K562 (cell line): ENCODE results near the gene DTX3. TPM values are rescaled to one million over a fixed set of nuclear protein-coding genes. Genes with fewer than 3 reads are reported as not detected.

Experiments used
- ATAC-seq: fragments of 200-7000 bp; cut with Tn5 transposase; 3 replicates; pipeline ENCODE4 v1.9.1; 2020; ENCODE audit warnings: moderate library complexity
- BruUV-seq: library from RNA; stranded (reverse); fragments of 400-500 nt; replicated peaks from 2 replicates; lab custom pipeline; 2021; lab: Mats Ljungman, UMichigan
- CTCF ChIA-PET: fragments of 300-600 bp; formaldehyde crosslinking; extraction: SDS; loops from one replicate; lab custom pipeline; 2021; ENCODE audit warnings: low intra/inter-chr PET ratio; lab: Yijun Ruan, JAX
- POLR2A ChIA-PET: fragments of 300-600, 350-650 bp; sonication (Branson Sonifier 250); formaldehyde crosslinking; extraction: SDS; loops from one replicate; lab custom pipeline; 2021; ENCODE audit warnings: antibody characterized with exemption, inconsistent platforms; lab: Yijun Ruan, JAX
- DNase-seq, 4 experiments: peaks; one replicate each; pipeline versions ENCODE4 v3.0.0 to v3.0.0-alpha.2; 2011 to 2018; ENCODE audit warnings: low spot score in 3 of 4, mixed read lengths in 3 of 4; ENCODE audit errors: extremely low read depth in 1 of 4
- FAIRE-seq: peaks from 2 replicates; lab custom pipeline; 2011; peaks lifted over from hg19 to GRCh38; lab: Jason Lieb, UNC
- H2AFZ ChIP-seq: 2 replicates; pipeline ENCODE4 v1.6.0; 2011; ENCODE audit warnings: low read depth, low read length, control low read depth, inconsistent platforms
- H3K27ac ChIP-seq: fragments of 200-600 bp; 3 replicates; pipeline ENCODE4 v1.8.0; 2011; ENCODE audit warnings: low read depth, mild to moderate bottlenecking, control low read depth, inconsistent platforms, low read length, moderate library complexity, mixed read lengths; ENCODE audit errors: extremely low read depth
- H3K27me3 ChIP-seq, 2 experiments: fragments of 300-600 bp in 1 of 2; 2 replicates in 1 of 2; 3 replicates in 1 of 2; pipeline versions ENCODE4 v1.6.0 to v1.8.0; 2011; ENCODE audit warnings: inconsistent platforms in 2 of 2, low read length in 2 of 2, mild to moderate bottlenecking in 1 of 2, mixed read lengths in 1 of 2, moderate library complexity in 1 of 2; ENCODE audit not compliant: control insufficient read depth in 2 of 2, insufficient read depth in 2 of 2
- H3K36me3 ChIP-seq: fragments of 300-600 bp; 3 replicates; pipeline ENCODE4 v1.8.0; 2011; ENCODE audit warnings: mild to moderate bottlenecking, low read length, inconsistent platforms; ENCODE audit not compliant: control insufficient read depth, insufficient read depth
- H3K4me1 ChIP-seq, 2 experiments: fragments of 200-600 bp in 1 of 2; replicated peaks in 1 of 2; 2 replicates in 1 of 2; 3 replicates in 1 of 2; pipeline versions ENCODE4 v1.5.1 to v1.8.0; 2011; ENCODE audit warnings: inconsistent platforms in 2 of 2, low read length in 2 of 2, mild to moderate bottlenecking in 1 of 2, mixed read lengths in 1 of 2, moderate library complexity in 1 of 2; ENCODE audit not compliant: control insufficient read depth in 2 of 2, insufficient read depth in 2 of 2
- H3K4me2 ChIP-seq: 2 replicates; pipeline ENCODE4 v1.6.1; 2011; ENCODE audit warnings: low read length, control low read depth, inconsistent platforms, mixed read lengths; ENCODE audit not compliant: insufficient read depth
- H3K4me3 ChIP-seq: fragments of 200-600 bp; sonication (generic), shearing (Covaris generic); 2 replicates; pipeline ENCODE4 v1.5.1; 2016; ENCODE audit warnings: control low read depth, inconsistent platforms
- H3K79me2 ChIP-seq: fragments of 200-600 bp; 3 replicates; pipeline ENCODE4 v1.8.0; 2011; ENCODE audit warnings: low read length, inconsistent platforms; ENCODE audit not compliant: control insufficient read depth, insufficient read depth
- H3K9ac ChIP-seq, 2 experiments: 2 replicates each; pipeline versions ENCODE4 v1.6.0 to v1.6.1; 2011; ENCODE audit warnings: low read depth in 2 of 2, low read length in 2 of 2, control low read depth in 1 of 2, inconsistent platforms in 1 of 2, mild to moderate bottlenecking in 1 of 2, mixed read lengths in 1 of 2; ENCODE audit not compliant: insufficient read depth in 1 of 2
- H3K9me1 ChIP-seq: one replicate; pipeline ENCODE4 v1.6.0; 2011; ENCODE audit warnings: inconsistent platforms, mild to moderate bottlenecking, low read length, moderate library complexity; ENCODE audit not compliant: control insufficient read depth, insufficient read depth
- H3K9me3 ChIP-seq: replicated peaks from 2 replicates; pipeline ENCODE4 v1.5.1; 2011; ENCODE audit warnings: low read depth, low read length, inconsistent platforms; ENCODE audit not compliant: control insufficient read depth, insufficient read depth
- H4K20me1 ChIP-seq: replicated peaks from 2 replicates; pipeline ENCODE4 v1.6.1; 2011; ENCODE audit warnings: low read length, inconsistent platforms, mixed read lengths; ENCODE audit not compliant: control insufficient read depth, insufficient read depth
- ARNT ChIP-seq, 2 experiments: fragments of 450-650 bp; IDR thresholded peaks; 2 replicates each; pipeline ENCODE4 v1.6.1; 2016; ENCODE audit warnings: mild to moderate bottlenecking in 1 of 2
- ATF6 ChIP-seq: sonication (generic); formaldehyde crosslinking; IDR thresholded peaks from 2 replicates; pipeline ENCODE4 v1.4.0; 2020; ENCODE audit warnings: mild to moderate bottlenecking, missing genetic modification reagents
- L3MBTL2 ChIP-seq: fragments of 450-650 bp; IDR thresholded peaks from 2 replicates; pipeline ENCODE4 v1.6.1; 2016; ENCODE audit warnings: mild to moderate bottlenecking, moderate library complexity
- MCM5 ChIP-seq: fragments of 450-650 bp; IDR thresholded peaks from 2 replicates; pipeline ENCODE4 v1.6.1; 2016; ENCODE audit warnings: low read depth
- MYBL2 ChIP-seq, 2 experiments: fragments of 450-650 bp in 1 of 2; sonication (generic) in 1 of 2; formaldehyde crosslinking in 1 of 2; IDR thresholded peaks; 2 replicates each; pipeline versions ENCODE4 v1.6.1 to v1.8.1; 2017 to 2022; ENCODE audit warnings: borderline replicate concordance in 1 of 2, inconsistent platforms in 1 of 2, low read depth in 1 of 2, mild to moderate bottlenecking in 1 of 2, missing genetic modification reagents in 1 of 2, moderate library complexity in 1 of 2
- NR2C1 ChIP-seq, 2 experiments: fragments of 450-650 bp; IDR thresholded peaks; 2 replicates each; pipeline ENCODE4 v1.6.1; 2017; ENCODE audit warnings: mild to moderate bottlenecking in 2 of 2, antibody characterized with exemption in 1 of 2, inconsistent platforms in 1 of 2, missing compliant biosample characterization in 1 of 2, missing genetic modification characterization in 1 of 2
- PHF20 ChIP-seq: fragments of 450-650 bp; IDR thresholded peaks from 2 replicates; pipeline ENCODE4 v1.6.1; 2018; ENCODE audit not compliant: partially characterized antibody
- POLR2A ChIP-seq: fragments of 450-650 bp; conservative IDR thresholded peaks from 2 replicates; pipeline ENCODE4 v1.6.1; 2016
- RB1 ChIP-seq: fragments of 450-650 bp; IDR thresholded peaks from 2 replicates; pipeline ENCODE4 v1.6.1; 2017; ENCODE audit warnings: low read depth, mild to moderate bottlenecking
- RBFOX2 ChIP-seq: fragments of 200-400 bp; formaldehyde crosslinking; IDR thresholded peaks from 2 replicates; pipeline ENCODE4 v1.6.1; 2017; ENCODE audit warnings: low read depth, mild to moderate bottlenecking, low read length, moderate library complexity
- TFAM ChIP-seq: fragments of 250-450 bp; sonication (Bioruptor Pico); conservative IDR thresholded peaks from 2 replicates; pipeline ENCODE4 v1.5.0; 2021; ENCODE audit warnings: mild to moderate bottlenecking, moderate library complexity
- WGBS: fragments of 100-300 bp; shearing (Covaris generic); methylation state at CpG from one replicate; pipeline ENCODE4 v1.1.6; 2016; ENCODE audit warnings: low coverage, mixed read lengths; ENCODE audit not compliant: insufficient coverage; ENCODE audit errors: missing lambda C conversion rate; 5-methylcytosine and 5-hydroxymethylcytosine counted together
- in situ Hi-C: fragments of 300-500 bp; cut with MboI; formaldehyde crosslinking; loops from 4 replicates; pipeline ENCODE4 v1.15.0; 2018; ENCODE audit warnings: inconsistent platforms, mixed read lengths
- intact Hi-C: fragments of 100-400 bp; cut with micrococcal nuclease; formaldehyde crosslinking; loops from 2 replicates; pipeline ENCODE4 v1.14.2; 2022
- polyA plus RNA-seq, 8 experiments: library from polyadenylated mRNA; depleted of rRNA in 4 of 8; stranded (reverse) in 5 of 8; unstranded in 3 of 8; fragments of >200 nt; fragmentation: Nextera tagmentation in 2 of 8; fragmentation: Illumina TruSeq in 1 of 8; extraction: Ambion mirVana in 2 of 8; extraction: Trizol in 1 of 8; gene quantifications; 2 replicates each; pipeline versions ENCODE4 v1.2.1 to v1.2.3, GENCODE V29; 2011 to 2014; ENCODE audit warnings: inconsistent platforms in 1 of 8, missing spikeins in 1 of 8
- total RNA-seq, 7 experiments: library from RNA; depleted of rRNA in 6 of 7; stranded (reverse); fragments of >200 nt in 6 of 7; fragmentation: Illumina TruSeq in 2 of 7; extraction: Trizol in 2 of 7; gene quantifications; 2 replicates each; pipeline versions ENCODE4 v1.2.1 to v1.2.3, GENCODE V29; 2011 to 2021; ENCODE audit warnings: low replicate concordance in 1 of 7
- TF ChIP-seq, protein P1 (sequence below), 2 experiments: fragments of 200-800 bp in 1 of 2; sonication (Bioruptor generic) in 1 of 2; sonication (generic) in 1 of 2; formaldehyde crosslinking in 1 of 2; IDR thresholded peaks in 1 of 2; conservative IDR thresholded peaks in 1 of 2; 2 replicates each; pipeline versions ENCODE4 v1.5.0 to v1.6.1; 2016 to 2020; ENCODE audit warnings: missing compliant biosample characterization in 1 of 2, missing genetic modification characterization in 1 of 2, missing genetic modification reagents in 1 of 2
- TF ChIP-seq, protein P2 (sequence below): fragments of 450-650 bp; IDR thresholded peaks from 2 replicates; pipeline ENCODE4 v1.6.1; 2017; ENCODE audit warnings: antibody characterized with exemption, mild to moderate bottlenecking

The DTX3 gene
- total and polyA plus RNA-seq, 9 of the 15 experiments (the other 6 are each of a cell fraction or from before 2014, with no cell fraction given) = 0.03 to 0.09 (median 0.06) TPM; not detected in 6

DNA sequence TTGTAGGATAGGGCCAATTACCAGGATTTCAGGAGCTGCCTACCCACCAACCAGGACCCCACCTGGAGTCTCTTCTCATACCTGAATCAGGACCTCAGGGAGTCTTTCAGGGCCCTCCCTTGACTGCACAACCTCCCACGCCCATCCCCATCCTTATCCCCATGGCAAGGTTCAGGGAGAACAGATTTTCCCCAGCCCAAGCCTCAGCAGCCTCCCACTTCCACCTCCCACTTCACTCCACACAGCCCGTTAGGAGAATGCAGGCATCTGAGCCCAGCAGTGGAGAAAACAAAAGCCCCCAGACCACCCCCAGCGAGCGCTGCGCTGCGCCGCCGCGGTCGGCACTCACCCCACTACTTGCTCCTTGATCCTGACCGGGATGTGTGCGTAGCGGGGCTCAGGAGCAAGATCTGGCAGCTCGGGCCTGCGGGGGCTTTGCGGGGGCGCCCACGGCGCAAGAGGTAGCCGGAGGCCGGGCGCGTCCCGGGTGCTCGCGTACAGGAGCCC, 27.0 kb downstream of the DTX3 start:
- peak overlapping the region; percentile 84 to 99; a peak in 3 of 4 replicates for H3K9ac ChIP-seq
- CTCF ChIA-PET = interaction anchor here (0.7 kb wide), 1 partner anchor 61 kb away, joined by 3 read pairs; no protein-coding TSS in a partner anchor
- 0 out of 2 replicates have a peak overlapping the region, but pooled peaks have one; percentile 72 for H2AFZ ChIP-seq
- intact Hi-C loops (loop anchor here (2.0 kb wide), 2 partner anchors 49 to 105 kb away; no protein-coding TSS in a partner anchor), in situ Hi-C loops (no loop called here)
- peak overlapping the region; percentile 81 for H3K4me2 ChIP-seq
- H3K4me3 ChIP-seq = peak overlapping the region; percentile 79
- POLR2A ChIA-PET = interaction anchor here (0.5 to 0.7 kb wide), 3 partner anchors 15 to 108 kb away, joined by 3 read pairs; no protein-coding TSS in a partner anchor
- H3K79me2 ChIP-seq = 0 out of 3 replicates have a peak, but pooled peaks cover 5% of the 10 kb centered on the region
- BruUV-seq = no TSS peak
- FAIRE-seq (no peak), ATAC-seq (no peak), DNase-seq (no peak)
- H3K9me3 ChIP-seq = no peaks in the 10 kb centered on the region
- no peak overlapping the region for H3K27ac ChIP-seq
- peaks cover 38% of the 10 kb centered on the region; the same call in 2 of the 3 replicates for H3K36me3 ChIP-seq
- H3K9me1 ChIP-seq = no peaks in the 10 kb centered on the region
- H3K4me1 ChIP-seq = peaks cover 0 to 34% of the 10 kb centered on the region in 2 experiments; a peak in 3 of 5 replicates
- 83% methylated on average over 13 of the region's 26 CpGs for WGBS
- no peaks in the 10 kb centered on the region for H4K20me1 ChIP-seq
- no peaks in the 10 kb centered on the region for H3K27me3 ChIP-seq
- TF ChIP-seq MYBL2 (IDR thresholded peaks at IDR 0.05; ENCODE audit: low read depth) (no peak), MYBL2 (CRISPR knock-in tag; IDR thresholded peaks at IDR 0.05; ENCODE audit: borderline replicate concordance) (no peak), ARNT (IDR thresholded peaks at IDR 0.05) (no peak), L3MBTL2 (no peak), RBFOX2 (peak; percentile 38), NR2C1 (IDR thresholded peaks at IDR 0.05) (no peak), NR2C1 (tag; IDR thresholded peaks at IDR 0.05) (no peak), RB1 (no peak), MCM5 (no peak), POLR2A (no peak), ATF6 (CRISPR knock-in tag) (no peak), TFAM (CRISPR knock-in tag) (no peak), PHF20 (no peak)
- TF ChIP-seq, protein P1, sequence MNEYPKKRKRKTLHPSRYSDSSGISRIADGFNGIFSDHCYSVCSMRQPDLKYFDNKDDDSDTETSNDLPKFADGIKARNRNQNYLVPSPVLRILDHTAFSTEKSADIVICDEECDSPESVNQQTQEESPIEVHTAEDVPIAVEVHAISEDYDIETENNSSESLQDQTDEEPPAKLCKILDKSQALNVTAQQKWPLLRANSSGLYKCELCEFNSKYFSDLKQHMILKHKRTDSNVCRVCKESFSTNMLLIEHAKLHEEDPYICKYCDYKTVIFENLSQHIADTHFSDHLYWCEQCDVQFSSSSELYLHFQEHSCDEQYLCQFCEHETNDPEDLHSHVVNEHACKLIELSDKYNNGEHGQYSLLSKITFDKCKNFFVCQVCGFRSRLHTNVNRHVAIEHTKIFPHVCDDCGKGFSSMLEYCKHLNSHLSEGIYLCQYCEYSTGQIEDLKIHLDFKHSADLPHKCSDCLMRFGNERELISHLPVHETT (CRISPR knock-in tag; conservative IDR thresholded peaks at IDR 0.05 in 1 of 2, IDR thresholded peaks at IDR 0.05 in 1 of 2) = no peak
- TF ChIP-seq, protein P2, sequence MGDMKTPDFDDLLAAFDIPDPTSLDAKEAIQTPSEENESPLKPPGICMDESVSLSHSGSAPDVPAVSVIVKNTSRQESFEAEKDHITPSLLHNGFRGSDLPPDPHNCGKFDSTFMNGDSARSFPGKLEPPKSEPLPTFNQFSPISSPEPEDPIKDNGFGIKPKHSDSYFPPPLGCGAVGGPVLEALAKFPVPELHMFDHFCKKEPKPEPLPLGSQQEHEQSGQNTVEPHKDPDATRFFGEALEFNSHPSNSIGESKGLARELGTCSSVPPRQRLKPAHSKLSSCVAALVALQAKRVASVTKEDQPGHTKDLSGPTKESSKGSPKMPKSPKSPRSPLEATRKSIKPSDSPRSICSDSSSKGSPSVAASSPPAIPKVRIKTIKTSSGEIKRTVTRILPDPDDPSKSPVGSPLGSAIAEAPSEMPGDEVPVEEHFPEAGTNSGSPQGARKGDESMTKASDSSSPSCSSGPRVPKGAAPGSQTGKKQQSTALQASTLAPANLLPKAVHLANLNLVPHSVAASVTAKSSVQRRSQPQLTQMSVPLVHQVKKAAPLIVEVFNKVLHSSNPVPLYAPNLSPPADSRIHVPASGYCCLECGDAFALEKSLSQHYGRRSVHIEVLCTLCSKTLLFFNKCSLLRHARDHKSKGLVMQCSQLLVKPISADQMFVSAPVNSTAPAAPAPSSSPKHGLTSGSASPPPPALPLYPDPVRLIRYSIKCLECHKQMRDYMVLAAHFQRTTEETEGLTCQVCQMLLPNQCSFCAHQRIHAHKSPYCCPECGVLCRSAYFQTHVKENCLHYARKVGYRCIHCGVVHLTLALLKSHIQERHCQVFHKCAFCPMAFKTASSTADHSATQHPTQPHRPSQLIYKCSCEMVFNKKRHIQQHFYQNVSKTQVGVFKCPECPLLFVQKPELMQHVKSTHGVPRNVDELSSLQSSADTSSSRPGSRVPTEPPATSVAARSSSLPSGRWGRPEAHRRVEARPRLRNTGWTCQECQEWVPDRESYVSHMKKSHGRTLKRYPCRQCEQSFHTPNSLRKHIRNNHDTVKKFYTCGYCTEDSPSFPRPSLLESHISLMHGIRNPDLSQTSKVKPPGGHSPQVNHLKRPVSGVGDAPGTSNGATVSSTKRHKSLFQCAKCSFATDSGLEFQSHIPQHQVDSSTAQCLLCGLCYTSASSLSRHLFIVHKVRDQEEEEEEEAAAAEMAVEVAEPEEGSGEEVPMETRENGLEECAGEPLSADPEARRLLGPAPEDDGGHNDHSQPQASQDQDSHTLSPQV = no peak
